K562 (cell line): ENCODE measurements around the gene RPS17. TPM values are rescaled to one million over a fixed set of nuclear protein-coding genes. Genes with fewer than 3 reads are reported as not detected.

Experiments
- BCOR ChIP-seq: fragments of 450-650 bp; IDR thresholded peaks from 2 replicates; pipeline ENCODE4 v1.6.1; 2016
- CTCF ChIP-seq, 3 experiments: IDR thresholded peaks in 2 of 3; conservative IDR thresholded peaks in 1 of 3; 2 replicates each; pipeline ENCODE4 v1.5.1; 2011 to 2012; ENCODE audit warnings: low read length in 3 of 3, mild to moderate bottlenecking in 3 of 3, control low read depth in 2 of 3, improper control_type of control experiment in 1 of 3, inconsistent platforms in 1 of 3, low read depth in 1 of 3, mixed read lengths in 1 of 3, moderate library complexity in 1 of 3; ENCODE audit not compliant: insufficient read depth in 2 of 3
- HMG20A ChIP-seq: fragments of 450-650 bp; formaldehyde crosslinking; conservative IDR thresholded peaks from 2 replicates; pipeline ENCODE4 v1.4.0; 2020; ENCODE audit warnings: mild to moderate bottlenecking, mixed read lengths
- HNRNPK ChIP-seq: fragments of 200-400 bp; formaldehyde crosslinking; IDR thresholded peaks from one replicate; pipeline ENCODE4 v1.6.1; 2018; ENCODE audit warnings: mild to moderate bottlenecking, low read depth, low read length; ENCODE audit not compliant: poor library complexity, severe bottlenecking
- ID3 ChIP-seq, 2 experiments: fragments of 250-450 bp in 1 of 2; fragments of 450-650 bp in 1 of 2; sonication (Bioruptor Pico) in 1 of 2; IDR thresholded peaks; 2 replicates each; pipeline versions ENCODE4 v1.6.1 to v1.8.0; 2016 to 2021; ENCODE audit warnings: mild to moderate bottlenecking in 2 of 2, moderate library complexity in 2 of 2, missing compliant biosample characterization in 1 of 2, missing genetic modification characterization in 1 of 2
- ILK ChIP-seq: fragments of 450-650 bp; IDR thresholded peaks from 2 replicates; pipeline ENCODE4 v1.6.1; 2016; ENCODE audit warnings: missing genetic modification characterization, low read depth, mild to moderate bottlenecking, missing compliant biosample characterization, moderate library complexity, borderline replicate concordance
- LEF1 ChIP-seq: fragments of 450-650 bp; IDR thresholded peaks from 2 replicates; pipeline ENCODE4 v1.6.1; 2016; ENCODE audit warnings: mild to moderate bottlenecking
- MGA ChIP-seq: fragments of 450-650 bp; IDR thresholded peaks from 2 replicates; pipeline ENCODE4 v1.6.1; 2016; ENCODE audit warnings: mild to moderate bottlenecking, moderate library complexity
- RCOR1 ChIP-seq, 2 experiments: IDR thresholded peaks; 2 replicates each; pipeline ENCODE4 v1.6.1; 2012; ENCODE audit warnings: low read depth in 2 of 2, low read length in 2 of 2, borderline replicate concordance in 1 of 2, improper control_type of control experiment in 1 of 2
- TBL1XR1 ChIP-seq, 2 experiments: IDR thresholded peaks; 2 replicates each; pipeline ENCODE4 v1.6.1; 2012; ENCODE audit warnings: improper control_type of control experiment in 2 of 2, low read length in 2 of 2, mild to moderate bottlenecking in 1 of 2
- ZBTB17 ChIP-seq: fragments of 450-650 bp; formaldehyde crosslinking; IDR thresholded peaks from 2 replicates; pipeline ENCODE4 v1.4.0; 2020; ENCODE audit warnings: mild to moderate bottlenecking
- ZNF239 ChIP-seq: fragments of 250-450 bp; sonication (Bioruptor Pico); IDR thresholded peaks from 2 replicates; pipeline ENCODE4 v1.4.0; 2020; ENCODE audit warnings: mild to moderate bottlenecking
- polyA plus RNA-seq, 8 experiments: library from polyadenylated mRNA; depleted of rRNA in 4 of 8; stranded (reverse) in 5 of 8; unstranded in 3 of 8; fragments of >200 nt; fragmentation: Nextera tagmentation in 2 of 8; fragmentation: Illumina TruSeq in 1 of 8; extraction: Ambion mirVana in 2 of 8; extraction: Trizol in 1 of 8; gene quantifications; 2 replicates each; pipeline versions ENCODE4 v1.2.1 to v1.2.3, GENCODE V29; 2011 to 2014; ENCODE audit warnings: inconsistent platforms in 1 of 8, missing spikeins in 1 of 8
- total RNA-seq, 7 experiments: library from RNA; depleted of rRNA in 6 of 7; stranded (reverse); fragments of >200 nt in 6 of 7; fragmentation: Illumina TruSeq in 2 of 7; extraction: Trizol in 2 of 7; gene quantifications; 2 replicates each; pipeline versions ENCODE4 v1.2.1 to v1.2.3, GENCODE V29; 2011 to 2021; ENCODE audit warnings: low replicate concordance in 1 of 7

Gene RPS17
- total and polyA plus RNA-seq, 9 of the 15 experiments (the other 6 are each of a cell fraction or from before 2014, with no cell fraction given): 1,988 to 6,515 (median 5,229) TPM

GRCh38 chr15:82540055-82540983, at the start of gene RPS17 (continued):
- TF ChIP-seq MGA (peak; percentile 32; the same call in 1 of the 2 replicates), CTCF (IDR thresholded peaks at IDR 0.05 in 2 of 3, conservative IDR thresholded peaks at IDR 0.05 in 1 of 3; ENCODE audit: insufficient read depth in 2 of 3, low read depth in 1 of 3, low read length in 3 of 3) (peak; percentile 96 to 98 (median 97)), ZNF239 (no peak), HNRNPK (no peak), LEF1 (no peak; the same call in 1 of the 2 replicates), ZBTB17 (CRISPR knock-in tag) (no peak; the same call in 1 of the 2 replicates), BCOR (peak; percentile 23; the same call in 1 of the 2 replicates), ID3 (CRISPR knock-in tag; IDR thresholded peaks at IDR 0.05) (no peak), ID3 (tag; IDR thresholded peaks at IDR 0.05) (peak; percentile 63), HMG20A (CRISPR knock-in tag) (no peak), RCOR1 (IDR thresholded peaks at IDR 0.05; ENCODE audit: borderline replicate concordance in 1 of 2, low read depth in 2 of 2, low read length in 2 of 2) (peak in 1 of 2 experiments; percentile 48; a peak in 1 of 4 replicates), ILK (tag) (no peak), TBL1XR1 (IDR thresholded peaks at IDR 0.05; ENCODE audit: low read length in 2 of 2) (peak in 1 of 2 experiments; percentile 79; a peak in 2 of 4 replicates)
